ENCODE measurements around the gene PLCB1. TPM values are rescaled to one million over a fixed set of nuclear protein-coding genes. Genes with fewer than 3 reads are reported as not detected.
A peak's percentile ranks its signal among the peaks of the same experiment; 100 is the strongest.

The PLCB1 gene
- total RNA-seq, 3 donors from 2014 or later, result 7.2 to 50.7 (median 8.8) TPM

- DNase-seq (peak in 1 of 3 donors; percentile 64), ATAC-seq (peak; percentile 63)
- H3K4me1 ChIP-seq (ENCODE audit: low read depth), result no peaks in the 10 kb centered on the region
- intact Hi-C loops (cut with DNase I, micrococcal nuclease), result loop anchor here (5.0 kb wide), 1 partner anchor 680 kb away; no protein-coding TSS in a partner anchor
- H3K36me3 ChIP-seq (ENCODE audit: low read depth), result no peaks in the 10 kb centered on the region
- no peaks in the 10 kb centered on the region for H3K9me3 ChIP-seq
- H3K4me3 ChIP-seq, result no peak overlapping the region
- TF ChIP-seq, protein P1, sequence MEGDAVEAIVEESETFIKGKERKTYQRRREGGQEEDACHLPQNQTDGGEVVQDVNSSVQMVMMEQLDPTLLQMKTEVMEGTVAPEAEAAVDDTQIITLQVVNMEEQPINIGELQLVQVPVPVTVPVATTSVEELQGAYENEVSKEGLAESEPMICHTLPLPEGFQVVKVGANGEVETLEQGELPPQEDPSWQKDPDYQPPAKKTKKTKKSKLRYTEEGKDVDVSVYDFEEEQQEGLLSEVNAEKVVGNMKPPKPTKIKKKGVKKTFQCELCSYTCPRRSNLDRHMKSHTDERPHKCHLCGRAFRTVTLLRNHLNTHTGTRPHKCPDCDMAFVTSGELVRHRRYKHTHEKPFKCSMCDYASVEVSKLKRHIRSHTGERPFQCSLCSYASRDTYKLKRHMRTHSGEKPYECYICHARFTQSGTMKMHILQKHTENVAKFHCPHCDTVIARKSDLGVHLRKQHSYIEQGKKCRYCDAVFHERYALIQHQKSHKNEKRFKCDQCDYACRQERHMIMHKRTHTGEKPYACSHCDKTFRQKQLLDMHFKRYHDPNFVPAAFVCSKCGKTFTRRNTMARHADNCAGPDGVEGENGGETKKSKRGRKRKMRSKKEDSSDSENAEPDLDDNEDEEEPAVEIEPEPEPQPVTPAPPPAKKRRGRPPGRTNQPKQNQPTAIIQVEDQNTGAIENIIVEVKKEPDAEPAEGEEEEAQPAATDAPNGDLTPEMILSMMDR (IDR thresholded peaks at IDR 0.05), result no peak
Measured at GRCh38 chr20:8722277-8722928, 590.3 kb downstream of the PLCB1 start.

- Histone ChIP-seq H3K4me3 (no peak overlapping the region), H3K4me1 (ENCODE audit: low read depth) (no peaks in the 10 kb centered on the region), H3K36me3 (ENCODE audit: low read depth) (no peaks in the 10 kb centered on the region), H3K9me3 (no peaks in the 10 kb centered on the region)
- DNase-seq, result no peak
- intact Hi-C loops (cut with DNase I, micrococcal nuclease), result loop anchor here (5.0 kb wide), 1 partner anchor 681 kb away; no protein-coding TSS in a partner anchor
- TF ChIP-seq, protein P1 (IDR thresholded peaks at IDR 0.05), result no peak
- no peak for ATAC-seq
Measured at GRCh38 chr20:8723296-8723695, 591.2 kb downstream of the PLCB1 start.

- Histone ChIP-seq H3K4me1 (ENCODE audit: low read depth) (no peaks in the 10 kb centered on the region), H3K36me3 (ENCODE audit: low read depth) (no peaks in the 10 kb centered on the region), H3K4me3 (no peak overlapping the region), H3K9me3 (no peaks in the 10 kb centered on the region)
- no peak for DNase-seq
- intact Hi-C loops (cut with DNase I, micrococcal nuclease), result loop anchor here (5.0 kb wide), 1 partner anchor 683 kb away; no protein-coding TSS in a partner anchor
- TF ChIP-seq, protein P1 (IDR thresholded peaks at IDR 0.05), result no peak
- ATAC-seq, result no peak
Measured at GRCh38 chr20:8724884-8725283, 592.8 kb downstream of the PLCB1 start.

DNA sequence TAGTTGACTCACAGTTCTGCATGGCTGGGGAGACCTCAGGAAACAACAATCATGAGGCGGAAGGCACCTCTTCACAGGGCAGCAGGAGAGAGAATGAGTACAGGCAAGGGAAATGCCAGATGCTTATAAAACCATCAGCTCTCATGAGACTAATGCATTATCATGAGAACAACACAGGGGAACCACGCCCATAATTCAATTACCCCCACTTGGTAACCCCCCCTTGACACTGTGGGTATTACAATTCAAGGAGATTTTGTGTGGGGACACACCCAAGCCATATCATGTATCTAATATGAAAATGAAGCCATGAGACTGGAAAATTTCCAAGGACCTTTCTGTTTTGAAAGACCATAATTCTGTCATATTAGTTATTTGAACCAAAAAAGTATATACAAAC lies 594.4 kb downstream of the PLCB1 start:
- TF ChIP-seq, protein P1 (IDR thresholded peaks at IDR 0.05), result no peak
- Histone ChIP-seq H3K9me3 (no peaks in the 10 kb centered on the region), H3K4me1 (ENCODE audit: low read depth) (no peaks in the 10 kb centered on the region), H3K36me3 (ENCODE audit: low read depth) (no peaks in the 10 kb centered on the region), H3K4me3 (no peak overlapping the region)
- no peak for ATAC-seq
- no peak for DNase-seq
- intact Hi-C loops (cut with DNase I, micrococcal nuclease), result no loop called here

DNA sequence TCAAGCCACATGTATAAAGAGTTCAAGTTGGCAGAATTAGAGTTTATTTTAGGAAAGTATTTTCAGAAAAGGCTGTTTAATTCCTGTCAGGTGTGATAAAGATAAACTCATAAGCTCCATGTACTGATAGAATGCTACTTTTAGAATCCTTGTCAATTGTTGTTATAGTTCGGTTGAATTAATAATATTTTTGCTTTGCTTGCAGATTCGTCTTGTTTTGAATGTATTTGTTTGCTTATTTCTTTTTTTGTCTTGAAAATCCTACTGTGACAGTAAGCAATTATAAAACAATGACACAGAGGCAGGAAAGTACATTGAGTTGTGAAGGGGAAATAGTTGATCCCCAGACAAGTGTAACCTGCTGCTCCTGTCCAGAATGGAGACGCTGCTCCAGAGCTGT lies 602.9 kb downstream of the PLCB1 start:
- DNase-seq, result no peak
- Histone ChIP-seq H3K4me3 (no peak overlapping the region), H3K9me3 (no peaks in the 10 kb centered on the region), H3K36me3 (ENCODE audit: low read depth) (no peaks in the 10 kb centered on the region), H3K4me1 (ENCODE audit: low read depth) (no peaks in the 10 kb centered on the region)
- intact Hi-C loops (cut with DNase I, micrococcal nuclease), result no loop called here
- TF ChIP-seq, protein P1 (IDR thresholded peaks at IDR 0.05), result no peak
- no peak for ATAC-seq

Measured in mucosa of descending colon (tissue), 3 donors.